HepG2 (cell line): ENCODE measurements around the gene CORO1C. TPM values are rescaled to one million over a fixed set of nuclear protein-coding genes. Genes with fewer than 3 reads are reported as not detected.

ENCODE experiments used
- FOXA3 ChIP-seq: IDR thresholded peaks from 2 replicates; pipeline ENCODE4 v1.6.1; 2016; ENCODE audit warnings: missing genetic modification reagents, missing compliant biosample characterization
- HNRNPL ChIP-seq: fragments of 200-400 bp; formaldehyde crosslinking; IDR thresholded peaks from 2 replicates; pipeline ENCODE4 v1.6.1; 2017; ENCODE audit warnings: mild to moderate bottlenecking, low read depth, low read length
- SRSF9 ChIP-seq: fragments of 200-400 bp; formaldehyde crosslinking; IDR thresholded peaks from 2 replicates; pipeline ENCODE4 v1.6.1; 2018; ENCODE audit warnings: borderline replicate concordance, mild to moderate bottlenecking, low read depth, low read length; ENCODE audit not compliant: insufficient read depth, poor library complexity, severe bottlenecking
- ZNF101 ChIP-seq: sonication (generic); formaldehyde crosslinking; IDR thresholded peaks from 2 replicates; pipeline ENCODE4 v1.4.0; 2020; ENCODE audit warnings: mild to moderate bottlenecking, low read depth, missing genetic modification reagents, borderline replicate concordance
- ZNF256 ChIP-seq: sonication (generic); formaldehyde crosslinking; conservative IDR thresholded peaks from 2 replicates; pipeline ENCODE4 v1.4.0; 2020; ENCODE audit warnings: missing genetic modification reagents
- polyA plus RNA-seq, 8 experiments: library from polyadenylated mRNA; depleted of rRNA in 3 of 8; stranded (reverse) in 7 of 8; unstranded in 1 of 8; fragments of >200 nt; fragmentation: Illumina TruSeq in 4 of 8; extraction: Trizol in 4 of 8; gene quantifications; 2 replicates each; pipeline versions ENCODE4 v1.2.1 to v1.2.3, GENCODE V29; 2011 to 2016; ENCODE audit warnings: low read depth in 4 of 8, missing spikeins in 1 of 8, mixed read lengths in 1 of 8; ENCODE audit not compliant: insufficient read depth in 1 of 8
- total RNA-seq, 5 experiments: library from RNA; depleted of rRNA; stranded (reverse); fragments of >200 nt; fragmentation: Illumina TruSeq; extraction: Trizol; gene quantifications; 2 replicates each; pipeline ENCODE4 v1.2.3, GENCODE V29; 2016; ENCODE audit warnings: low read depth in 1 of 5
- TF ChIP-seq, protein P1 (sequence below): IDR thresholded peaks from 2 replicates; pipeline ENCODE4 v1.6.1; 2016; ENCODE audit warnings: low read depth, missing genetic modification reagents, missing compliant biosample characterization
- TF ChIP-seq, protein P2 (sequence below): sonication (generic); formaldehyde crosslinking; IDR thresholded peaks from 2 replicates; pipeline ENCODE4 v1.5.1; 2020; ENCODE audit warnings: missing genetic modification reagents, mild to moderate bottlenecking, borderline replicate concordance
- TF ChIP-seq, protein P3 (sequence below): sonication (generic); formaldehyde crosslinking; IDR thresholded peaks from 2 replicates; pipeline ENCODE4 v1.4.0; 2020; ENCODE audit warnings: missing genetic modification reagents
- TF ChIP-seq, protein P4 (sequence below): sonication (generic); formaldehyde crosslinking; conservative IDR thresholded peaks from 2 replicates; pipeline ENCODE4 v1.4.0; 2020; ENCODE audit warnings: missing genetic modification reagents
- TF ChIP-seq, protein P5 (sequence below): IDR thresholded peaks from 2 replicates; pipeline ENCODE4 v1.6.1; 2012; ENCODE audit warnings: inconsistent platforms
- TF ChIP-seq, protein P6 (sequence below): sonication (generic); formaldehyde crosslinking; IDR thresholded peaks from 2 replicates; pipeline ENCODE4 v1.4.0; 2020; ENCODE audit warnings: low read depth, mild to moderate bottlenecking, missing genetic modification reagents
- TF ChIP-seq, protein P7 (sequence below): sonication (generic); formaldehyde crosslinking; conservative IDR thresholded peaks from 2 replicates; pipeline ENCODE4 v1.8.0; 2022; ENCODE audit warnings: missing genetic modification reagents

CORO1C gene
- total and polyA plus RNA-seq, 2 of the 13 experiments (the other 11 are each of a cell fraction or from before 2014, with no cell fraction given) = 73.7 to 131 TPM

DNA sequence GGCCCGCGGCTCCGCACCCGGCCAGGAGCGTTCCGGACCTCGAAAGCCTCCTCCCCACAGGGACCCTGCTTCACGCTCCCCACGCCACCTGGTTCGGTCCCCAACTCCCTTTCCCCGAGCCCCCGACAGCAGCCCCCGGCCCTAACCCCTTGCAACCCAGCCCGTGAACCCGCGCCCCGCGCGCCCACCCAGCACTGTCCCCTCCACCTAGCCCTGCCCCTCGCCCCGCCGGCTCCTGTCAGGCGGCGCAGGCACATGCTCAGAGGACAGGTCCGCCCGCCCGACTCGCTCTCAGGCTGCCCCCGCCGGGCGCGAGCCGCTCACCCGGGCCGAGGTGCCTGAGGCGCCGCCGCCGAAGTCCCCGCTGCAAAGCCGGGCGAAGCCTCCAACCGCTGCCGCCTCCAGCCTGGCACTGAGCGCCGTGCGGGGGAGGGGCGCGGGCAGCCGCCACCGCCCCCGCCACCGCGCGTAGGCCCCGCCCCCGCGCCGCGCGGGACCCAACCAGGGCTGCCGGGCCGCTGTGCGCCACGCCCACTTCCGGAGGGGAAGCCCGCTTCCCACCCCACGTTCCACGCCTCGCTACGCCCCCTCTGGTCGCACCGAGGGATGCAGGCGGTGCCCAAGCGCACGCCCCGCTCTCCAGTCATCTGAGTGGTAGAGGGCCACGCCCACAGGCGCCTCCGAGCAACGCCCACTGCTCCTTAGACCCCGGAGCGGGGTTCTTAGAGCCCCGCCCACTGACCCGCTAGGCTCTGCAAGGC, at the start of gene CORO1C (continued):
- TF ChIP-seq HNRNPL (no peak; the same call in 1 of the 2 replicates), FOXA3 (CRISPR knock-in tag) (peak; percentile 22; the same call in 1 of the 2 replicates), ZNF256 (CRISPR knock-in tag) (no peak), ZNF101 (CRISPR knock-in tag) (no peak), SRSF9 (no peak)
- TF ChIP-seq, protein P1, sequence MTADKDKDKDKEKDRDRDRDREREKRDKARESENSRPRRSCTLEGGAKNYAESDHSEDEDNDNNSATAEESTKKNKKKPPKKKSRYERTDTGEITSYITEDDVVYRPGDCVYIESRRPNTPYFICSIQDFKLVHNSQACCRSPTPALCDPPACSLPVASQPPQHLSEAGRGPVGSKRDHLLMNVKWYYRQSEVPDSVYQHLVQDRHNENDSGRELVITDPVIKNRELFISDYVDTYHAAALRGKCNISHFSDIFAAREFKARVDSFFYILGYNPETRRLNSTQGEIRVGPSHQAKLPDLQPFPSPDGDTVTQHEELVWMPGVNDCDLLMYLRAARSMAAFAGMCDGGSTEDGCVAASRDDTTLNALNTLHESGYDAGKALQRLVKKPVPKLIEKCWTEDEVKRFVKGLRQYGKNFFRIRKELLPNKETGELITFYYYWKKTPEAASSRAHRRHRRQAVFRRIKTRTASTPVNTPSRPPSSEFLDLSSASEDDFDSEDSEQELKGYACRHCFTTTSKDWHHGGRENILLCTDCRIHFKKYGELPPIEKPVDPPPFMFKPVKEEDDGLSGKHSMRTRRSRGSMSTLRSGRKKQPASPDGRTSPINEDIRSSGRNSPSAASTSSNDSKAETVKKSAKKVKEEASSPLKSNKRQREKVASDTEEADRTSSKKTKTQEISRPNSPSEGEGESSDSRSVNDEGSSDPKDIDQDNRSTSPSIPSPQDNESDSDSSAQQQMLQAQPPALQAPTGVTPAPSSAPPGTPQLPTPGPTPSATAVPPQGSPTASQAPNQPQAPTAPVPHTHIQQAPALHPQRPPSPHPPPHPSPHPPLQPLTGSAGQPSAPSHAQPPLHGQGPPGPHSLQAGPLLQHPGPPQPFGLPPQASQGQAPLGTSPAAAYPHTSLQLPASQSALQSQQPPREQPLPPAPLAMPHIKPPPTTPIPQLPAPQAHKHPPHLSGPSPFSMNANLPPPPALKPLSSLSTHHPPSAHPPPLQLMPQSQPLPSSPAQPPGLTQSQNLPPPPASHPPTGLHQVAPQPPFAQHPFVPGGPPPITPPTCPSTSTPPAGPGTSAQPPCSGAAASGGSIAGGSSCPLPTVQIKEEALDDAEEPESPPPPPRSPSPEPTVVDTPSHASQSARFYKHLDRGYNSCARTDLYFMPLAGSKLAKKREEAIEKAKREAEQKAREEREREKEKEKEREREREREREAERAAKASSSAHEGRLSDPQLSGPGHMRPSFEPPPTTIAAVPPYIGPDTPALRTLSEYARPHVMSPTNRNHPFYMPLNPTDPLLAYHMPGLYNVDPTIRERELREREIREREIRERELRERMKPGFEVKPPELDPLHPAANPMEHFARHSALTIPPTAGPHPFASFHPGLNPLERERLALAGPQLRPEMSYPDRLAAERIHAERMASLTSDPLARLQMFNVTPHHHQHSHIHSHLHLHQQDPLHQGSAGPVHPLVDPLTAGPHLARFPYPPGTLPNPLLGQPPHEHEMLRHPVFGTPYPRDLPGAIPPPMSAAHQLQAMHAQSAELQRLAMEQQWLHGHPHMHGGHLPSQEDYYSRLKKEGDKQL (CRISPR knock-in tag) = no peak
- TF ChIP-seq, protein P2, sequence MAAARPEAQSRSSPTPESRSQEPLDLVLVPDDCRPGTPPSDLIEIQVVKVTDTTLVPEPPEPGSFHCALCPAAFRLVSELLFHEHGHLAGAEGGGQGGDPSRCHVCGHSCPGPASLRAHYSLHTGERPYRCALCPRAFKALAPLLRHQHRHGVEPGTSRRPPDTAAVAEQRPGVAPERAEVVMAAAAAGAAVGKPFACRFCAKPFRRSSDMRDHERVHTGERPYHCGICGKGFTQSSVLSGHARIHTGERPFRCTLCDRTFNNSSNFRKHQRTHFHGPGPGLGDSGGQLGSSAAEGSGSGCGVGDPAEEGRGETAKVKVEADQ (CRISPR knock-in tag) = no peak; the same call in 1 of the 2 replicates
- TF ChIP-seq, protein P3, sequence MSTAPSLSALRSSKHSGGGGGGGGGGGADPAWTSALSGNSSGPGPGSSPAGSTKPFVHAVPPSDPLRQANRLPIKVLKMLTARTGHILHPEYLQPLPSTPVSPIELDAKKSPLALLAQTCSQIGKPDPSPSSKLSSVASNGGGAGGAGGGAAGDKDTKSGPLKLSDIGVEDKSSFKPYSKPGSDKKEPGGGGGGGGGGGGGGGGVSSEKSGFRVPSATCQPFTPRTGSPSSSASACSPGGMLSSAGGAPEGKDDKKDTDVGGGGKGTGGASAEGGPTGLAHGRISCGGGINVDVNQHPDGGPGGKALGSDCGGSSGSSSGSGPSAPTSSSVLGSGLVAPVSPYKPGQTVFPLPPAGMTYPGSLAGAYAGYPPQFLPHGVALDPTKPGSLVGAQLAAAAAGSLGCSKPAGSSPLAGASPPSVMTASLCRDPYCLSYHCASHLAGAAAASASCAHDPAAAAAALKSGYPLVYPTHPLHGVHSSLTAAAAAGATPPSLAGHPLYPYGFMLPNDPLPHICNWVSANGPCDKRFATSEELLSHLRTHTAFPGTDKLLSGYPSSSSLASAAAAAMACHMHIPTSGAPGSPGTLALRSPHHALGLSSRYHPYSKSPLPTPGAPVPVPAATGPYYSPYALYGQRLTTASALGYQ (CRISPR knock-in tag) = no peak
- TF ChIP-seq, protein P4, sequence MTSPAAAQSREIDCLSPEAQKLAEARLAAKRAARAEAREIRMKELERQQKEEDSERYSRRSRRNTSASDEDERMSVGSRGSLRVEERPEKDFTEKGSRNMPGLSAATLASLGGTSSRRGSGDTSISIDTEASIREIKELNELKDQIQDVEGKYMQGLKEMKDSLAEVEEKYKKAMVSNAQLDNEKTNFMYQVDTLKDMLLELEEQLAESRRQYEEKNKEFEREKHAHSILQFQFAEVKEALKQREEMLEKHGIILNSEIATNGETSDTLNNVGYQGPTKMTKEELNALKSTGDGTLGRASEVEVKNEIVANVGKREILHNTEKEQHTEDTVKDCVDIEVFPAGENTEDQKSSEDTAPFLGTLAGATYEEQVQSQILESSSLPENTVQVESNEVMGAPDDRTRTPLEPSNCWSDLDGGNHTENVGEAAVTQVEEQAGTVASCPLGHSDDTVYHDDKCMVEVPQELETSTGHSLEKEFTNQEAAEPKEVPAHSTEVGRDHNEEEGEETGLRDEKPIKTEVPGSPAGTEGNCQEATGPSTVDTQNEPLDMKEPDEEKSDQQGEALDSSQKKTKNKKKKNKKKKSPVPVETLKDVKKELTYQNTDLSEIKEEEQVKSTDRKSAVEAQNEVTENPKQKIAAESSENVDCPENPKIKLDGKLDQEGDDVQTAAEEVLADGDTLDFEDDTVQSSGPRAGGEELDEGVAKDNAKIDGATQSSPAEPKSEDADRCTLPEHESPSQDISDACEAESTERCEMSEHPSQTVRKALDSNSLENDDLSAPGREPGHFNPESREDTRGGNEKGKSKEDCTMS = no peak
- TF ChIP-seq, protein P5, sequence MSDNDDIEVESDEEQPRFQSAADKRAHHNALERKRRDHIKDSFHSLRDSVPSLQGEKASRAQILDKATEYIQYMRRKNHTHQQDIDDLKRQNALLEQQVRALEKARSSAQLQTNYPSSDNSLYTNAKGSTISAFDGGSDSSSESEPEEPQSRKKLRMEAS = peak; percentile 85
- TF ChIP-seq, protein P6, sequence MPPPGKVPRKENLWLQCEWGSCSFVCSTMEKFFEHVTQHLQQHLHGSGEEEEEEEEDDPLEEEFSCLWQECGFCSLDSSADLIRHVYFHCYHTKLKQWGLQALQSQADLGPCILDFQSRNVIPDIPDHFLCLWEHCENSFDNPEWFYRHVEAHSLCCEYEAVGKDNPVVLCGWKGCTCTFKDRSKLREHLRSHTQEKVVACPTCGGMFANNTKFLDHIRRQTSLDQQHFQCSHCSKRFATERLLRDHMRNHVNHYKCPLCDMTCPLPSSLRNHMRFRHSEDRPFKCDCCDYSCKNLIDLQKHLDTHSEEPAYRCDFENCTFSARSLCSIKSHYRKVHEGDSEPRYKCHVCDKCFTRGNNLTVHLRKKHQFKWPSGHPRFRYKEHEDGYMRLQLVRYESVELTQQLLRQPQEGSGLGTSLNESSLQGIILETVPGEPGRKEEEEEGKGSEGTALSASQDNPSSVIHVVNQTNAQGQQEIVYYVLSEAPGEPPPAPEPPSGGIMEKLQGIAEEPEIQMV = no peak
- TF ChIP-seq, protein P7, sequence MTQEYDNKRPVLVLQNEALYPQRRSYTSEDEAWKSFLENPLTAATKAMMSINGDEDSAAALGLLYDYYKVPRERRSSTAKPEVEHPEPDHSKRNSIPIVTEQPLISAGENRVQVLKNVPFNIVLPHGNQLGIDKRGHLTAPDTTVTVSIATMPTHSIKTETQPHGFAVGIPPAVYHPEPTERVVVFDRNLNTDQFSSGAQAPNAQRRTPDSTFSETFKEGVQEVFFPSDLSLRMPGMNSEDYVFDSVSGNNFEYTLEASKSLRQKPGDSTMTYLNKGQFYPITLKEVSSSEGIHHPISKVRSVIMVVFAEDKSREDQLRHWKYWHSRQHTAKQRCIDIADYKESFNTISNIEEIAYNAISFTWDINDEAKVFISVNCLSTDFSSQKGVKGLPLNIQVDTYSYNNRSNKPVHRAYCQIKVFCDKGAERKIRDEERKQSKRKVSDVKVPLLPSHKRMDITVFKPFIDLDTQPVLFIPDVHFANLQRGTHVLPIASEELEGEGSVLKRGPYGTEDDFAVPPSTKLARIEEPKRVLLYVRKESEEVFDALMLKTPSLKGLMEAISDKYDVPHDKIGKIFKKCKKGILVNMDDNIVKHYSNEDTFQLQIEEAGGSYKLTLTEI = no peak
